GM12864 (cell line): ENCODE data around the gene GUCD1.
"Not testable (repeated sequence)": the region's sequence is repeated elsewhere in the genome, so short reads cannot be mapped to it uniquely, and the experiment has no call there.

Experiments used
- DNase-seq: peaks from one replicate; pipeline ENCODE4 v3.0.0-alpha.2; 2011; ENCODE audit warnings: low read depth
- H3K4me3 ChIP-seq: 2 replicates; pipeline ENCODE4 v1.5.1; 2011; ENCODE audit warnings: mild to moderate bottlenecking, low read depth, low read length, control low read depth
- CTCF ChIP-seq: IDR thresholded peaks from 2 replicates; pipeline ENCODE4 v1.5.1; 2011; ENCODE audit warnings: low read depth, mild to moderate bottlenecking, moderate library complexity, low read length, control low read depth, inconsistent platforms; ENCODE audit errors: missing control alignments

GUCD1 gene

DNA sequence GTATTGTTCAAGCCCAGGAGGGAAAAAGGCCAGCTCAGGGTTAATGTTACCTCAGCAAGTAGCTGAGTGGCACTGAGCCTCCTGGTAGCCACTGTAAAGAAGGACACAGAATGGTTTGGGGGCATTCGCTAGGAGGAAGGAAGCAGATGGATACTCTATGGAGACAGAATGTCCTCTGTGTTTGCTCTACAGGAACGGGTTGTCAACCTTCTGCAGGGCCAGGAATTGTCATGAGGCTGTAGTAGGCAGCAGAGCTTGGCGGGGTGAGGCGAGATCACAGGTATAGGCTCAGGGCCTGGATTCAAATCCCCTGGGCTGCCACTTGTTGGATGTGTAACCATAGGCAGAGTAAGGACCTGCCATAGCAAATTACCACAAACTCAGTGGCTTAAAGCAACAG is 40.9 kb upstream of the GUCD1 start:
- TF ChIP-seq CTCF, result no peak

DNA sequence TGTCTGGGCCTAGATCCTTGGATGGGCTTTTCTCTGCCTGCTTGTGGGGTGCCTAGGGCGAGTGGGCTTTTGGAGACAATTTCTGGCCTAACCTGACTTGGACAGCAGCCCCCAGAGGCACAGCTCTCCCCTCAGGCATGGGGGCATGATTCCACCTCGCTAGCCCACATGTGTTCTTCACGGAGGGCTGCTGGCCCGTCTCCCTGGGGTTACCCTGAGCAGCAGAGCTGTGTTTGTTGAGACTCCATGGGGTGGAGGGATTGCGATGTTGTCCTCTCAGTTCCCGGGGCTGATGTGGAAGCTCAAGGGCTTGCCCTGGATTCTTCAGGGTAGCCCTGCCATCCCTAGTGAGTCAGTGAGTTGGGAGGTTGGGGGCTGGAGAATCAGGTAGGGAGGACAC is 40.3 kb upstream of the GUCD1 start:
- no peak overlapping the region for H3K4me3 ChIP-seq
- DNase-seq, result no peak
- TF ChIP-seq CTCF, result no peak

More for the DNA sequence above, 40.9 kb upstream of the GUCD1 start:
- DNase-seq, result no peak
- no peak overlapping the region for H3K4me3 ChIP-seq

DNA sequence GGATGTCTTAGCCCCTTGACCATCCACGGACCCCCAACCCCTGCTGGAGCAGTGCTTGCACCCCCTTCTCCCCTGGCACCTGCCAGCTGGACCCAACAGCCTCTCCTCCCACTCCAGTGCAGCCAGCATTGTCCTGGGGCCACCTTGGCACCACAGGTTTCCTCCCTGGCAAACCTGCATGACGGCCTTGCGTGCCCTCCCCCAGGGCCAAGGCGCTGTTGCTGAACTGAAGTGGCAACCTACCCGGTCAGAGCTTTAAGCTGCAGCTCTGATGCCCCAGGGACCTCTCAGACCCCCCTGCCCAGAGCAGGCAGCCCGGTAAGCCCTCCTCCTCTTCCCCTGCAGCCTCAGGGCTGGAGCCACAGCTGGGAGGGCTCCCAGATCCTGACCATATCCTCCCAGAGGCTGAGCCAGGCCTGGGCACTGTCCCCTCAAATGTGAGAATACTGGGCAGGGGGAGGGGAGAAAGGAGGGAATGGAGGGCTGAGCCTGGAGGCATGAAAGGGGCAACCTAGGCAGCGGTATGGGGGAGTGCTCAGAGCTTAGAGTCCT is 39.7 kb upstream of the GUCD1 start:
- no peak overlapping the region for H3K4me3 ChIP-seq
- DNase-seq, result no peak
- no peak for TF ChIP-seq CTCF

GRCh38 chr22:24593836-24594568 is 39.1 kb upstream of the GUCD1 start:
- DNase-seq, result no peak
- TF ChIP-seq CTCF, result no peak
- H3K4me3 ChIP-seq, result no peak overlapping the region

DNA sequence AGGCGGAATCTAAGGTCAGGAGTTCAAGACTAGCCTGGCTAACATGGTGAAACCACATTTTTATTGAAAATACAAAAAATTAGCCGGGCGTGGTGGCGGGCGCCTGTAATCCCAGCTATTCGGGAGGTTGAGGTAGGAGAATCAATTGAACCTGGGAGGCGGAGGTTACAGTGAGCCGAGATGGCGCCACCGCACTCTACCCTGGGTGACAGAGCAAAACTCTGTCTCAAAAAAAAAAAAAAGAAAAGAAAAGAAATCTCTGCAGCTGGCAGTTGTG is 38.6 kb upstream of the GUCD1 start:
- not testable (repeated sequence) for H3K4me3 ChIP-seq, DNase-seq

DNA sequence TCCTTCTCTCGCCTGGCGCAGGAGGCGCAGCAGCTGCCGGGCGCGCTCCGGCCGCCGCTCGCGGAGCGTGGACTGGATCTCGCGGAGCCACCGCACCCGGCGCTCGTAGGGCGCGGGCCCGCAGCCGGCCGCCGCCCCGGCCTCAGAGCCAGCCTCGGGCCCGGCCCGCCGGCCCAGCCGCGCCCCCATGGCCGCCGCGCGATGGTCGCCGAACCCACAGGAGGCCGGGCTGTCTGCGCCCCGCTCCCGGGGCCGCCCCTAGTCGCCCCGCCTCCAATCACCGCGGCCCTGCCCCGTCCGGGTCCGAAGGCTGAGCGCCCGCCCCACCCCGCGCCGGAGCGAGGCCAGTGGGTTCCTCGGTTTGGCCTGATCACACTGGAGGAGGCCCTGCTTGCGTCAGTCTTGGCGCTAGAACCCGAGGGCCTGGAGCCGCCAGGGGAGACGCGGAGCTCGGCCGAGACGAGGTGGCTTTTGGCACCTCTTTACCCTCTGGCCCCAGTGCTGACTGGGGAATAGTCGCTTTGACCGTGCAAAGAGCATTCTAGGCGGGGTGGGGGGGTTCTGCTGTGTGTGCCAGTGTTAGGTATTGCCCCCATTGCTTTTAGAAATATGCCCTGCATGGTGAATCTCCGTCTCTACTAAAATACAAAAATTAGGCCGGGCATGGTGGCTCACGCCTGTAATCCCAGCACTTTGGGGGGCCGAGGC is 38.1 kb upstream of the GUCD1 start, which contains the start of gene LRRC75B:
Gene LRRC75B, minus strand, starts transcription at position 223 of the 708 bp plus-strand sequence. Its CDS starts 34 bp downstream, at position 189.
- DNase-seq, result no peak
- peak within 1 kb of the TSS; percentile 40 for H3K4me3 ChIP-seq
- no peak for TF ChIP-seq CTCF

DNA sequence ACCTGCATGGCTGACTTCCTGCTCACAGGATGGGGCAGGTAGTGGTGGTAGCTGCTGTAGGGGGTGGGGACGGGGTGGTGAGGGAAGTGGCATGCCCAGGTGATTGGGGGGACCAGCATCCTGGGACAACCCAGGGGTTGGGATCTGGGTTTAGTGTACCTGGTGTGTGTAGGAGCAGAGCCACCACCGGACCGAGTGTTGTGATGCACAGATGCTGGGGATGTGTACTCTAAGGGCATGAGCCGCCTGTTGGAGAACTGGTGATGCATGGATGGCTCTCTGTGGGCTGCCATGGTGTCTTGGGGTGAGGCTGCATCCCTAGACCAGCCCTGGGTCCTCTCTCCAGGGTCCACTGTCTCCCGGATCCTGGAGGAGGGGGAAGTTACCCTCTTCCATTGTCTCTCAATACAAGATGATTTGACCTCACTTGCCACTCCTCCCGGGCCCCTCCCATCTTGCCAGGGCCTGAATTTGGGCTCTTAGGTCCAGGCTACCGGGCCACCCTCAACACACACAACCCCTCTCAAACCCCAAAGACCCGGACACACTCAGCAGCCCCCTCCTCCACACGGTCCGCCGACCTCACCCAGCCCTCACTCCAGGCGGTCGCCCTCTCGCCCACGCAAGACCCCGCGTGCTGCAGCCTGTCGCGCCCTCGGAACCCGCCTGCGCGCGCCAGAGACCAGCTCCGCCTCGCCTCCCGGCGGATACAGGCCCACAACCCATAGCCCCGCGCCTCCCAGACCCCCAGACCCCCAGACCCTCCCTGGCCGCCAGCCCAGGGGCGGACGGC is 37.3 kb upstream of the GUCD1 start:
- peak overlapping the region; percentile 40 for H3K4me3 ChIP-seq
- no peak for TF ChIP-seq CTCF
- no peak for DNase-seq
